Measurements from ENCODE around the gene SCAPER.
"Not testable (repeated sequence)": the region's sequence is repeated elsewhere in the genome, so short reads cannot be mapped to it uniquely, and the experiment has no call there.

SCAPER gene

DNA sequence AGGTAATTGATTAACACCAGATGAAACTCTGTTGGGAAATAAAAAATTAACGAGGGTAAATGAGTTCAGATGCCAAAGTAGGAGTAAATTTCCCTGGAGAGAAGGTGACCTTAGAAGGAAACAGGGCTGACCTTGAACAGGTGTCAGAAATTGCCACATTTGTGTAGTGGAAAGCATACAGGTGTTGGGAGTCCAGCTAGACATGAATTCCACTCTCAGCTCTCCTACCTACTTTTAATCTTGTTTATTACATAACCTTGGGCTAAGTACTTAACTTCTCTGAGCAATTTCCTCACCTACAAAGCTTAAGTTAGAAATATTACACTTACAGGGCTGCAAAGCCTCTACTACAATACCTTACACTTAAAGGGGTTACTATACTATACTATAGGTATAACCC lies 472.5 kb downstream of the SCAPER start:
- no peak for DNase-seq
- in situ Hi-C loops (cut with HindIII; ENCODE audit: low pct_ligation_motif_present, low pct_unique_long_range_greater_than_20kb, low sequenced_read_pairs), result no loop called here

DNA sequence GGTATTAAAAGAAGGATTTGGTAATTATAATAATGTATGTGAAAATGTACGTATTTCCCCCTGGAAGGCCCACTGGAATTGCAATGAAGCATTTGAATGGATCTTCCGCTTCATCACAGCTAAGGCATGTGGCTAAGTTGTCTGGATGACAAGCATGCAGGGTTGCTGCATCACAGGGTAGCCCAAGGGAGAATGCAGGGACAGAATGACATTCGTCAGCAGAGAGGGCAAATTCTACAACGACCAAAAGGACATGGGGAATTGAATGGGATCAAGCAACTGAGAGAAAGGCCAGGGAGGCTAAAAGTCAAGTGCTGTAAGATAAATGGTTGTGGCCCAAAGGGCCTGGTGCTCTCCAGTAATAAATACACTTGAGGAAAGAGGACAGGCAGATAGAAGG lies 473.2 kb downstream of the SCAPER start:
- peak; percentile 16 for DNase-seq
- in situ Hi-C loops (cut with HindIII; ENCODE audit: low pct_ligation_motif_present, low pct_unique_long_range_greater_than_20kb, low sequenced_read_pairs), result no loop called here

- in situ Hi-C loops (cut with HindIII; ENCODE audit: low pct_ligation_motif_present, low pct_unique_long_range_greater_than_20kb, low sequenced_read_pairs); DNase-seq: not testable (repeated sequence)
These were observed 474.4 kb downstream of the SCAPER start for GRCh38 chr15:76430711-76431110.

- no peak for DNase-seq
- in situ Hi-C loops (cut with HindIII; ENCODE audit: low pct_ligation_motif_present, low pct_unique_long_range_greater_than_20kb, low sequenced_read_pairs), result no loop called here
These were observed 475.5 kb downstream of the SCAPER start for GRCh38 chr15:76429661-76430060.

DNA sequence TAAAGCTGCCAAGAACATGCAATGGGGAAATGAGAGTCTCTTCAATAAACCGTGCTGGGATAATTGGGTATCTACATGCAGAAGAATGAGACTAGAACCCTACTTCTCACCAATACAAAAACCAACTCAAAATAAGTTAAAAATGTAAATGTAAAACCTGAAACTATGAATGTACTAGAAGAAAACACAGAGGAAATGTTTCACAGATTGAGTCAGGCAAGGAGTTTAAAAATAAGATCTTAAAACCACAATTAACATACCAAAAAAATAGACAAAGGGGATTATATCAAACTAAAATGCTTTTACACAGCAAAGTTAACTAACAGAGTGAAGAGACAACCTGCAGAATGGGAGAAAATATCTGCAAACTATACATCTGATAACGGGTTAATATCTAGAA lies 478.2 kb downstream of the SCAPER start:
- DNase-seq, result no peak
- in situ Hi-C loops (cut with HindIII; ENCODE audit: low pct_ligation_motif_present, low pct_unique_long_range_greater_than_20kb, low sequenced_read_pairs), result no loop called here

- in situ Hi-C loops (cut with HindIII; ENCODE audit: low pct_ligation_motif_present, low pct_unique_long_range_greater_than_20kb, low sequenced_read_pairs), result no loop called here
- DNase-seq, result no peak
These were observed 486.6 kb downstream of the SCAPER start for GRCh38 chr15:76418352-76419140.

GRCh38 chr15:76401285-76401684 lies 503.9 kb downstream of the SCAPER start:
- DNase-seq, result no peak

DNA sequence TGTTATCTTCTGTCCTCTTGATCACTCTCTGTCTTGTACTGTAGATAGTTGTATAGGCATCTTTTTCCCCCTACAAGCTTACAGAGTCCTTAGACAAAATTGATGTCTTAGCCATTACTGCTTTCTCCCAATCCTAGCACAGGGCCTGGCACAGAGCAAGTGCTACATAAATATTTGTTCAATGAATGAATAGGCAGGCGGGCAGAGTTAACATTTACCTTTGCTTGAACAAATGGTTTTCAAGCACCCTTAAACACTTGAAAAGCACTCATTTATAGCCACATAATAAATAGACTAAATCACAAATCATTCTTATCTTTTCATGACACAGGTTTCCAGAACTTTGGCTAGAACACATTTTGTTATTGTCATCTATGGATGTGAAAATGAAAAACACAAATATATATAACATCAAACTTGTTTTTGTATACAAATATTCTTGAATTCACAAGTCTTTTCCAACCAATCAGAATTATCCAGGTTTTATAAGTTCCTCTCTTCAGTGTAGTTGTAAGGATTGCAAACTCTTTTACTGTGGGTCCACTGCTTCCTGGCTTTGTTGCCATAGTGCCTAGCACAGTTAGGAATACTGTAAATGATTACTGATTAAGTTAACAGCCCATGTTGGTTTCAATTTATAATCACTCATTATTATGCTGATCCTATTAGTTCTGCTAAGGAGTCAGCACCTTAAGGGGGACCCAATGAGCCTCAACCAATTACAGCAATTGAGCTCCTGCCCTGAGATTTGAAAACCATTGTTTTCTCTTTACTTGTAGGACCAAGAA lies 506.6 kb downstream of the SCAPER start:
- in situ Hi-C loops (cut with HindIII; ENCODE audit: low pct_ligation_motif_present, low pct_unique_long_range_greater_than_20kb, low sequenced_read_pairs), result no loop called here

More at GRCh38 chr15:76401285-76401684, 503.9 kb downstream of the SCAPER start:
- in situ Hi-C loops (cut with HindIII; ENCODE audit: low pct_ligation_motif_present, low pct_unique_long_range_greater_than_20kb, low sequenced_read_pairs), result no loop called here

GRCh38 chr15:76393614-76394013 lies 511.5 kb downstream of the SCAPER start:
- DNase-seq, result no peak
- in situ Hi-C loops (cut with HindIII; ENCODE audit: low pct_ligation_motif_present, low pct_unique_long_range_greater_than_20kb, low sequenced_read_pairs), result no loop called here

More for the DNA sequence above, 506.6 kb downstream of the SCAPER start:
- no peak for DNase-seq

- in situ Hi-C loops (cut with HindIII; ENCODE audit: low pct_ligation_motif_present, low pct_unique_long_range_greater_than_20kb, low sequenced_read_pairs), result no loop called here
- DNase-seq, result no peak
These were observed 513.3 kb downstream of the SCAPER start for GRCh38 chr15:76391847-76392246.

DNA sequence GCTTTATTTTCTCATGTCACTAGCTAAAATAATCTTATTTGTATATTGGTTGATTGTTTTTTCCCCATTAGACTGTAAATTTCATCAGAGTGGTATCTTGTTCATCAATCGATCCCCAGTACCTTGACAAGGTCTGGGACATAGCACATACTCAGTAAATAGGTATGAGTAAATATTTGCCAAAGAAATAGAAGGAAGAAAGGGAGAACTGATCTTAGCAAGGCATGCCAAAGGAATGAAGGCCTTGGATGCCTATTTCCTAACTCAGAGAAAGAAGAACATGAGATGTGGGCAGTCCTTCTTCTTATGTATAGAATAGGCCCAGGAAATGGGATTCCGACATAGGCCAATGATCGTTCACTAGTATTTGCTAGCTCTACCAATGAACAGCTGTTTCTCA lies 513.8 kb downstream of the SCAPER start:
- in situ Hi-C loops (cut with HindIII; ENCODE audit: low pct_ligation_motif_present, low pct_unique_long_range_greater_than_20kb, low sequenced_read_pairs), result no loop called here
- no peak for DNase-seq

DNA sequence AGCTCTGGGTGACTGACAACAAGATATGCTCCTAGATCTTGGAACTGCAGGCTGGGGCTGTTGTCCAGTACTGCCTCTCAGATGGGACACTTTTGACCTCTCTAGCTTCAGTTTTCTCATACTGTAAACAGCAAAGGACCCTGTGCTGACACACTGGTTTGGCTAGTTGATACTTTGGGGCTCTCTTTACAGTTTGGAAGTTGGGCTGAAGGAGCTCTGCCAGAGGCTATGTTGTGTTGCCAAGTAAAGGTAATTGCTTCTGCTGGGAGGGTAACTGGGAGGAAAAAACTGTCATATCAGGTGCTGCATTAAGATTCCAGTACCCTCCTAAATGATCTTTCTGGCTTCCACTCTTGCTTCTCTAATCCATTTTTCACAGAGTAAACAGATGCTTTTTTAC lies 514.6 kb downstream of the SCAPER start:
- in situ Hi-C loops (cut with HindIII; ENCODE audit: low pct_ligation_motif_present, low pct_unique_long_range_greater_than_20kb, low sequenced_read_pairs), result no loop called here
- DNase-seq, result no peak

DNA sequence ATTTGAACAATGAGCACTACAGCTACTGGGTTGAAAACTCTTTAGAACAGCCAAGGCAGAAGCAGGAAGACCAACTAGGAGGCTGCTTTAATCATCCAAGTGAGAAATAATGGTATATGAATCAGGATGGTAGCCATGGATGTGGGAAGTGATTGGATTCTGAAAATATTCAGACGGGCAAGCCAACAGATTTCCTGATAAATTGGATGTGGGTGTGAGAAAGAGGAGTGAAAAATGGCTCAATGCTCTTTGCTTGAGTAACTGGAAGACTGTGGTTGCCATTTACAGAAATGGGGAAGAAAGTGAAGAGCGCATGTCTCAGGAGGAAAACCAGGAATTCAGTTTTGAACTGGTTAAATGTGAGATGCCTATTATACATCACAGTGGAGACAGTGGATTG lies 518.2 kb downstream of the SCAPER start:
- no peak for DNase-seq
- in situ Hi-C loops (cut with HindIII; ENCODE audit: low pct_ligation_motif_present, low pct_unique_long_range_greater_than_20kb, low sequenced_read_pairs), result no loop called here

DNA sequence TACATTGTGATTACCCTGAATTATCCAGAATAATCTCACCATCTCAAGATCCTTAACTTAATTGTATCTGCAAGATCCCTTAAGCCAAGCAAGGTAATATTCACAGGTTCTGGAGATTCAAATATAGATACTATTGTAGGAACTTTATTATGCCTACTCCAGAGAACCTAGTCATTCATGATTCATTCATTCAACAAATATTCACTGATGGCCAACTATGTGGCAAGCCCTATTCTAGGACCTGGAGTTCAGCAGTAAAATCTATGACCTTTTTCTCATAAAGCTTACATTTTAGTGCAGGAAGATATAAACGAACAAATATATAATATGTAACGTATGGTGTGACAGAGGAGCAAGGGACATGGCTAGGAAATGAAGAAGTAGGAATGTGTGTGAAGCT lies 519.0 kb downstream of the SCAPER start:
- in situ Hi-C loops (cut with HindIII; ENCODE audit: low pct_ligation_motif_present, low pct_unique_long_range_greater_than_20kb, low sequenced_read_pairs), result no loop called here
- no peak for DNase-seq

GRCh38 chr15:76384409-76384808 lies 520.7 kb downstream of the SCAPER start:
- no peak for DNase-seq
- in situ Hi-C loops (cut with HindIII; ENCODE audit: low pct_ligation_motif_present, low pct_unique_long_range_greater_than_20kb, low sequenced_read_pairs), result no loop called here

- in situ Hi-C loops (cut with HindIII; ENCODE audit: low pct_ligation_motif_present, low pct_unique_long_range_greater_than_20kb, low sequenced_read_pairs), result no loop called here
- DNase-seq, result no peak
These were observed 522.0 kb downstream of the SCAPER start for GRCh38 chr15:76382987-76383728.

GRCh38 chr15:76381366-76381765 lies 523.8 kb downstream of the SCAPER start:
- DNase-seq, result no peak
- in situ Hi-C loops (cut with HindIII; ENCODE audit: low pct_ligation_motif_present, low pct_unique_long_range_greater_than_20kb, low sequenced_read_pairs), result no loop called here

GRCh38 chr15:76380249-76380648 lies 524.9 kb downstream of the SCAPER start:
- DNase-seq, result no peak
- in situ Hi-C loops (cut with HindIII; ENCODE audit: low pct_ligation_motif_present, low pct_unique_long_range_greater_than_20kb, low sequenced_read_pairs), result no loop called here

GRCh38 chr15:76378691-76379090 lies 526.4 kb downstream of the SCAPER start:
- in situ Hi-C loops (cut with HindIII; ENCODE audit: low pct_ligation_motif_present, low pct_unique_long_range_greater_than_20kb, low sequenced_read_pairs), result no loop called here
- no peak for DNase-seq
